Fibroblast of skin of right quadriceps (primary cell): ENCODE data around the gene NLRP10.

ENCODE experiments used
- DNase-seq: peaks from one replicate; pipeline ENCODE4 v3.0.0-alpha.2; 2013

NLRP10 gene

DNA sequence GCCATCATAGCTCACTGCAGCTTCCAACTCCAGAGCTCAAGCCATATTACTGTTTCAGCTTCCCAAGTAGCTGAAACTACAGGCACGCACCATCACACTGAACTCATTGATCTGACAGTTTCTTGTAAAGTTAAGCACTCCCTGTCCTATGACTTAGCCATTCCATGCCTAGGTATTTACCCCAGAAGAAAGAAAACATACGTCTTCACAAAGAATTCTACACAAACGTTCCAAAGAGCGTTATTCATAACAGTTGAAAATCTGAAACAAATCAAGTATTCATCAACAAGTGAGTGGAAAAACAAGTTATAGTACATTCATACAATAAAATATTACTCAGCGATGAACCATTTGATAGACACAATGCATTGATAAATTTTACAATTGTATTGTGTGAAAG is 7.8 kb upstream of the NLRP10 start:
- peak; percentile 12 for DNase-seq

DNA sequence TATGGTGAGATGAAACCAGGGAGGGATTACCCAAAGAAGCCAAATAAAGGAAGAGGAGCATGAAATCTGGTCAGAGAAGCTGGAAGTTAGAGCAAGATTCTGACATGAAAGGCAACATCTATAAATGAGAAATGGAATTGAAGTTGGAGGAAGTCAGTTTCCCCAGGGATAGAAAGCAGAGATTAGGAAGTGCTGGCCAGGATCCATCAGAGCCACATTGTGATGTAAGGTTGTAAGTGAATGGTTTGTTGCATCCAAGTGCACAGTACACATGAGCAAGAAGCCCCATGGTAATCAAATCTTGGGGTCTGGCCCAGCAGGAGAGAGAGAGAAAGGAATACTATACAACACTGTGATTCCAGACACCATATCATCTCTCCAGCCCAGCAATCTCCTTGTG is 6.6 kb upstream of the NLRP10 start:
- DNase-seq, result peak; percentile 6

DNA sequence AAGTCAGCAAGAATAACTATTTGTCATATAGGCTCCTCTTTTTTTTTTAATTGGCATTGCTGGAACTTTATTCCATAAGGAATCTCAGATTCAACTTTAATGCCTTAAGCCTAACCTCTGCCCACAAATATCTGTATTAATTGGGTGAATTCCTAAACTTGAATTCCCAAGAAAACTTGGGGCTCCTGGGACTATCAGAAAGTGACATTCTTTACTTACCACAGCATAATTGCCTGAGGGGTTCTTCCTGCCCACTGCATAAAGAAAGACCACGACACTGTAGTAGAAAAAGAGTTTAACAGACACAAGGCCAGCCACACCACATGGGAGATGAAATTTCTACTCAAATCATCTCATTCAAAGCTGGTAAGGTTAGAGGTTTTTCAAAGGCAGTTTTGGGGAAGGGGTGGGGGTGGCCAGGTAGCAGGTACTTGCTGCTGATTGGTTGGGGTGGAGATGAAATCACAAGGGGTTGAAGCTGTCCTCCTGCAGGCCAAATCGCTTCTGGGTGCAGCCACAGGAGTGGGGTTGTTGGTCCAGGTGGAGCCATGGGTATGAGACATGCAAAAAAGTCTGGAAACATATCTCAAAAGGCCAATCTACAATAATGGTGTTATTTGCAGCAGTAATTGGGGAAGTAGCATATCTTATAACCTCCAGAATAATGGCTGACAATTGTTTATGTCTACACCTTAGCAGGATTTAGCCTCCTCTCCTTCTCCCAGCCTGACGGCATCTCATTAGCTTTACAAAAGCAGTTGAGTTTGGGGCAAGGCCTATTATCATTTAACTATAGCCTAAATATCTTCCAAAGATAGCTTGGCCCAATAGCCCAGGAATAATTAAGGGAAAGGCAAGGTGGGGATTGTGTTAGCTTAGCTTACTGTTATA is 4.8 kb upstream of the NLRP10 start:
- DNase-seq, result peak; percentile 67

DNA sequence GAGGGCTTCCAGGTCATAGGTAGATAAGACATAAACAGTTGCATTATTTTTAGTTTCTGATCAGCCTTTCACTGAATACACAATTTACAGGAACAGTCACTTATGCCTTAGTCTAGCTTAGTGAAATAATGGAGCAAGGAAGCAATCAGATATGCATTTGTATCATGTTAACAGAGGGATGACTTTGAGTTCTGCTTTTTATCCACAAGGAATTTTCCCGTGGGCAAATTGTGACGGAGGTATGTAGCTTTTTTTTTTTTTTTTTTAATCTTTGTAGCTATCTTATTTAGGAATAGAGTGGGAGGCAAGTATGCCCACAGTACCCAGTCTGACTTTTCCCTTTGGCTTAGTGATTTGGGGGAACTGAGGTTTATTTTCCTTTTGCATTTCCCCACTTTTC is 3.4 kb upstream of the NLRP10 start:
- DNase-seq, result peak; percentile 13

DNA sequence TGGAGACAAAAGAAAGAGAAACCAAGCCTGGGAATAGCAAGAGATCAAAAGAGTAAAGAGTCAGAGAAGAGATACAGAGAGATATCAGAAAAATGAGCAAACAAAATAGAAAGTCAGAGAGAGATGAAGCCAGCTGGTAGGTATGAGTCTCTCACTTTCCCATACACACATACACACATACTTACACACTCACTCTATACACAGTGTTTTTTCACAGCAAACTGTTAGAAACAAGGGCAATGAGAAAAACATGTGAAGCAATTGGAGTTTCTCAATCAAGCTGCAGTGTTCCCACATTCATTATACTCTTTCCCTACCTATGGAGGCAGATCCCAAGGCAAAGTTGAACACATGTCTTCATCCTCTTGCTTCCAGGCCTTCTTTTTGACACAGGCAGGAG is 2.6 kb upstream of the NLRP10 start:
- DNase-seq, result peak; percentile 3

DNA sequence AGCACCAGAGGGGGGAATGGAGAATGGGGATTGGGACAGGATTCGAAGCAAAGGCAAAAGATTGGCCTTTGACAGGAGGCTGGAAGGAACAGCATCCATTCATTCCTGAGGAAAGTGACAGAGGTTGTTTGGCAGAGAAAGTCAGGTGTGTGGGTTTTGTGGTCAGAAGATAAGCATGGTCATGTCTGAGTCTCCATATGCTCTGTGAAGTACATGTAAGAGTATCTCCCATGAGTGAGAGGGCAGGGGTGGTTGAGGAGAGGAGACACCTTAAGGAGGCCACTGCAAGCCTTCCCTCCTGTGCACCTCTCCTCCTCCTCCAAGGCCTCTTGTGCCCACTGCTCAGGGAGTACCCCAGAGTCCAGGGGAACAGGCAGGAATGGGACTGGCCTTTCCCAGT is 1.9 kb upstream of the NLRP10 start:
- DNase-seq, result no peak

DNA sequence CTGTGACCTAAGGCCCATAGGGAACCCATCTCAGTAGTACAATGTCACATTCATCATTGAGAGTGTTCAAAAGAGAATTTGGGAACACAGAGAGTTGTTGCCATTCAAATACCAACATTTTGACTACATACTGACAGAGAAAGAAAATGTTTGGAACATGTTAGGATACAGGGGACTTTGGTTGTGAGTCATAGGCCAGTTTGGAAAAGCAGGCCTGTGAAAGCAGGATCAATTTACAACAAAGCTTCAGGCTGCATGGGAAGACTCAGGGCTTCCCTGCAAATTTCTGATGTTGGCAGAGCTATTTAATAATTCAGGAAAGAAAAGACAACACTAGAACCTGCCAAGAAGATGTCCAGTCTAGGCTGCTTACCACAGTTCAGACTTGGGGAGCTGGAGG is 374 bp downstream of the NLRP10 start:
- DNase-seq, result peak; percentile 67

DNA sequence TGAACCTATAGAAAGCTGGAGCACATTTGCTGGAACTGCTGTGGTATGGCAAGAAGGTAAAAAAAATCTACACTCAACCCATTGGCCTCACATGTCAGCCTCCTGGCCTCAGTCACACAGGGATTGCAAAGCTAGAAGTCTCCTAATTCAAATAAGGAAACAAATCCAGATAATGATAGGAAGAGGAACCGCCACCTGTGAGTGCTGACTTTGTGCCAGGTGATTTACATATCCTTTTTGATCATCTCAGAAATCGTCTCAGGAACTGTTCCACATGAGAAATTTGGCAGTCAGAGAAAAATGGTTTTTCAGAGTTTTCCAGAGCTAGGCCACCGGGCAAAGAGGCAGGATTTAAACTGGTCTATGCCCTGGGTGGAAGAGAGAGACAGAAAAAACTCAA is 986 bp downstream of the NLRP10 start:
- DNase-seq, result no peak

DNA sequence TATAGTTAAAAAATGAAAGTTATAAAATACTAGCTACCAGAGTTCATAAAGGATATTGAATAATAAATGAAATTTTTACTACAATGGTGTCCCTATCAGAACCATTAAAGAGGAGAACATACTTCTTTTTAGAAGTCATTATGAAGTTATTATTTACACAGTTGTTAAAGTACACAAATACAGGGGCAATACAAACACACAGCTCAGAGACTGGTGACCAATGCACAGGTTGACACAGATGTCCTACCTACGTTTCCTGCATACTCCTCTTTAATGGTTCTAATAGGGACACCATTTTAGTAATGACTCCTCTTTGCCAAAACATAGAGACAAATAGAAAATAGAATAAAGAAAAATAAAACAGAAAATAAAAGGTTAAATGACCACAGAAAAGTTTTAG is 10.1 kb downstream of the NLRP10 start:
- no peak for DNase-seq

DNA sequence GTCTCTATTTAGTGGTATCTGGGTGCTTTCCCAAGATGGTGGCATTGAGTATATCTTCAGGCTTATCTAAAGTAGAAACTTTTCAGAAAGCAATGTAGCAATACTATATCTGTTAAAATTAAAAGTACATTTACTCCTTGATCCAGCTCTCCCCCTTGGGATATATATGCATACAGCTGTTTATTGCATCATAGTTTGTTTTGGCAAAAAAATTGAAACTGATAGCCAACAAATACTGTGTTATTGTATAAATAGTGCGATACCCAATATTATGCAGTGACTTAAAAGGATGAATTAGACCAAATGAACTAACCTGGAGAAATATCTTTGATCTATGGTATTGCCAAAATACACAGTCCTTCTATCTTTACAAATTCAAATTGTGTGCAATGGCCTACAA is 15.3 kb downstream of the NLRP10 start:
- no peak for DNase-seq

DNA sequence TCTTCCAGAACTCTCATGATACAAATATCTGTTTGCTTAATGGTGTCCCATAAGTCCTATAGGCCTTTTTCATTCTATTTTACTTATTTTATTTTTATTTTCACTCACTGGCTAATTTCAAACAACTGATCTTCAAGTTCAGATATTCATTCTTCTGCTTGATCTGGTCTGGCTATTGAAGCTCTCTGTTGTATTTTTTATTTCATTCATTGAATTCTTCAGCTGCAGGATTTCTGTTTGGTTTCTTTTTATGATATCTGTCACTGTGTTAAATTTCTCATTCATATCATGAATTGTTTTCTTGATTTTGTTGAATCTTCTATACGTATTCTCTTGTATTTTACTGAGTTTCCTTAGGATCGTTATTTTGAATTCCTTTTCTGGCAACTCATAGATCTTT is 21.1 kb downstream of the NLRP10 start:
- no peak for DNase-seq

DNA sequence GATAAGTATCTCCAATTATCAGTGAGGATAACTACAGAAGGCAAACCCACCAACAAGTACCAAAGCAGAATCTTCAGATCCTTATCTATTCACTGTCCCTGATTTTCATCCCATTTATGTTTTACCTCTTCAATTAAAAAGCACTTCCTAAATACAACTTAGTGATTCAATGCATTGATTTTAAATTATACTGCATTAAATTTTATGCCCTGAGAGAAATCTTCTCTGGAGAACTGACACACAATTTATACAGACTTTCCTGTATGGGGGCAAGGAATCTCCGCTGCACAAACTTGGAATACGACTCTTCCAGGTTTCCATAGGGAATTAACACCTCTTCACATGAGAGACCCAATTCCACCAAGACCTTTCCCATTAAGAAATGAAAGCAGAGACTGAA is 23.6 kb downstream of the NLRP10 start, which contains the start of gene OR10A3:
Gene OR10A3 (minus strand): TSS at position 101 of the 400 bp plus-strand sequence. CDS start 2,188 bp downstream, outside the sequence.
- DNase-seq, result no peak

DNA sequence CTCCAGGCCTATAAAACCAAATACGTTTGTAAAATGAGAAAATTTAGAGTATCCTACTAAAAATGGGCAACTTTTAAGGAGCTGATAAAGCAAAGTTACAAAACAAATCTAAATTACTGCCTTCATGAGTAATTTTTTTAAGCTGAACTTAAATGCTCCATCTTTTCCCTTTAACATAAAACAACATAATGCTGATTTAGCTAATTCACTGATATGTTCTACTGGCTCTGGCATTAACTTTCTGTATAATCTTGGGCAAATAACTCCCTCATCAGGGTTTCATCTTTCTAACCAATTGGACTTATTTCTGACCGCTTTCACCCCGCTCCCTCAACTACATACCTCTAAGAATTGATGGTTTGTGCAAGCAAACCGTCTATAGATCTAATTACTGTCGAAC is 24.1 kb downstream of the NLRP10 start:
- no peak for DNase-seq

DNA sequence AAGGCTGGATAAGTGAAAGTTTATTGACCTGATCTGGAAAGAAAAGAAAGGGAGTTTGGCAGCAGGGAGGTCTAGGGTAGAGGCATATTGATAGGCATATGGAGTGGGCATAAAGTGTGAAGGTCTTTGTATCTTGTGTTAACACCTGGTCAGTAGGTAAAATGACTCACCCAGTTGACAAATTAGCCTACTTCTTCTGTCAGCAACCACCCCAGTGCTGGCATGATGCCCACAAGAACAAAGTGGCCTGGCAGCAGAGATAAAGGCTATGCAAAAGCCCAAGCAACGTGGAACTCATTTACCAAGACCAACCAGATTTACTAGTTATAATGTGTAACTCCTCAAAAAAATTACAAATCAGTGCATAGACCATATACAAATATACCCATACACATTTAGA is 28.6 kb downstream of the NLRP10 start:
- DNase-seq, result no peak

DNA sequence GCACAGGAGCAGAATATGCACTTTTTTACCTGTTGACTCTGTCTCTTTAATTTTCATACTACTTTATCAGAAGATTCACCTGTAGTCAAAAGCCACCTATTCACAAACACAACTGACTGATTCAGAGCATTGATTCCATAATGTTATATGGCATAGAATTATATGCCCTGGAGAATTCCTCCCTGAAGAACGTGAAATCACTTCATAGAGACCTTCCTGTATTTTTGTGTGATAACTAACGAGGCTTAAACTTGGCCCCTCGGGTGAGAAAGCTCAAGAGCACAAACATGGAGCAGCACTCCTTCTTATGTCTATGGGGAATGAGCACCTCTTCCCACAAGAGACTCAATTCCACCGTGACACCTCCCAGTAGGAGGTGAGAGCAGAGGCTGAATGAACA is 34.1 kb downstream of the NLRP10 start, which contains the start of gene OR10A6:
Gene OR10A6 (minus strand): TSS at position 101 of the 400 bp plus-strand sequence. CDS start 2,606 bp downstream, outside the sequence.
- no peak for DNase-seq

DNA sequence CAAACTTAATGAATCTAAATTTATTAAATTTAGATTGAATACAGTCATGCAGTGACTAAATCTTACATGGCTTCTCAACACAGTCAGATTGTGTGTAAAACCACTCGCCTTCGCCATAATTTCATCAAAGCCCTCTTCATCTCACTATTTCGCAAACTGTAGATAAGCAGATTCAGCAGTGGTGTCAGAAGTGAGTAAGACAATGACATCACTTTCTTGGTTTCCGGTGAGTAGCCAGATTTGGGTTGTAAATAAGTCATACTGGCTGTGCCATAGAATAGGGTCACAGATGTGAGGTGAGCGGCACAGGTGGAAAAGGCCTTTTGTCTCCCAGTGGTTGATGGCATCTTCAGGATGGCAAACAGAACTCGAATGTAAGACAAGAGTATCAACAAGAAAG is 37.6 kb downstream of the NLRP10 start:
- DNase-seq, result no peak

DNA sequence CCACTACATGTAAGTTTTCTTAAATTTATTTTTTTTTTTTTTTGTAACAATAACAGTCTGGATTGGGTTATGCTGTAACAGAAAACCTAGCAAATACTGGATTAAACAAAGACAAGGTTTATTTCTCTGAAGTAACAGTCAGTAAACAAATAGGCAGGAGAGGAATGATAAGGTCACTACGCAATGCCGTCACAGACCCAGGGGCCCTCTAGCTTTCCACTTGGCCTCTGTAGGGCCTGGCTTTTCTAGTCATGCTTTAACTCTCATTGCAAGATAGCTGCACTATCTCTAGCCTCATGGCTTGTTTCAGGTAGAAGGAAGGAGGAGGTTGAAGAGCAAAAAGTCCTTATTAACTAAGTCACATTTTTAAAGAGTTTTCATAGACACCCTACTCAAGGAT is 40.7 kb downstream of the NLRP10 start:
- DNase-seq, result no peak

DNA sequence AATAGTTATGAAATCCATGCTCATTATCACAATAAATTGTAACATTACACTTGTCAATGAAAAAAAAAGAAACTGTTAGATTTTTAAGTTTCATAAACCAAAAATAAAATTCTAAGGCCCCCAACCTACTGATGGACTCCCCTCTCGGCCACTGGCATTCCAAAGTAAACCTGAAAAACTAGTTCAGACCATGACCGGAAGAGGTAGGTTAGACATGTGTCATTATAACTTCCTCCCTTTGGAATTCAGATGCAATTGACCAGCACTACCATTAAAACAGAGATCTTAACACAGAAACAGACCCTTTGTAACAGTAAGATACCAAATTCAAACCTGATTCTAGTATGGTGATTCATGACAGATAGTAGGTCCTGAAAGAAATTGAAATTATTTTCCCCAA is 47.1 kb downstream of the NLRP10 start:
- no peak for DNase-seq
